Measurements from ENCODE around the gene ATP1A1.

Gene ATP1A1

DNA sequence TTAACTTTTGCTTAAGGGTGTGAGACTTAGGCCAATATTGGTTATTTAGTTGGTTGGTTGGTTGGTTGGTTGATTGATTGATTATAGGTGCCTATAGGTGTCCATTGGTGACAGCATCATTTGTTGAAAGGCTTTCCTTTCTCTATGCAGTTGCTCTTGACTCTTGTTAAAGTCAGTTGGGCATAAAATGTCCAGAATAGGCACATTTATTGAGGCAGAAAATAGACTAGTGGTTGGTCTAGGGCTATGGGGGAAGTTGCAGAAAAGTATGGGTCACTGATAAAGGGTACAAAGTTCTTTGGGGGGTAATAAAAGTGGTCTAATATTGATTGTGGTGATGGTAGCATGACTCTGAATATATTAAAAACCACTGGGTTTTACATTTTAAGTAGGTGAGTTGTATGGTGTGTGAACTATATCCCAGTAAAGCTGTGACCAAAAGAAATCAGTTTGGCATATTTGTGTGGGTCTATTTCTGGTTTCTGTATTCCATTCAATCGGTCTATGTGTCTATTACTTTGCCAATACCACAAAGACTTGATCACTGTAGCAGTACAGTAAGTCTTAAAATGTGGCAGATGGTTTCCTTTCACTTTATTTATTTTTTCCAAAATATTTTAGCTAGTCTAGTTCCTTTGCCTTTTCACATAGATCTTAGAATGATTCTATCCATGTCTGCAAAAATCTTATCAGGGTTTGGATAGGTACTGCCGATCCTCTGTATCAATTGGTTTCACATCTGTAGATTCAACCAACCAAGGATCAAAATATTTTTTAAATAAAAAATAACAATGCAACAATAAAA is 63.0 kb downstream of the ATP1A1 start:
- no peak for DNase-seq (ENCODE audit: extremely low read depth, low read depth)
- TF ChIP-seq, protein P1, sequence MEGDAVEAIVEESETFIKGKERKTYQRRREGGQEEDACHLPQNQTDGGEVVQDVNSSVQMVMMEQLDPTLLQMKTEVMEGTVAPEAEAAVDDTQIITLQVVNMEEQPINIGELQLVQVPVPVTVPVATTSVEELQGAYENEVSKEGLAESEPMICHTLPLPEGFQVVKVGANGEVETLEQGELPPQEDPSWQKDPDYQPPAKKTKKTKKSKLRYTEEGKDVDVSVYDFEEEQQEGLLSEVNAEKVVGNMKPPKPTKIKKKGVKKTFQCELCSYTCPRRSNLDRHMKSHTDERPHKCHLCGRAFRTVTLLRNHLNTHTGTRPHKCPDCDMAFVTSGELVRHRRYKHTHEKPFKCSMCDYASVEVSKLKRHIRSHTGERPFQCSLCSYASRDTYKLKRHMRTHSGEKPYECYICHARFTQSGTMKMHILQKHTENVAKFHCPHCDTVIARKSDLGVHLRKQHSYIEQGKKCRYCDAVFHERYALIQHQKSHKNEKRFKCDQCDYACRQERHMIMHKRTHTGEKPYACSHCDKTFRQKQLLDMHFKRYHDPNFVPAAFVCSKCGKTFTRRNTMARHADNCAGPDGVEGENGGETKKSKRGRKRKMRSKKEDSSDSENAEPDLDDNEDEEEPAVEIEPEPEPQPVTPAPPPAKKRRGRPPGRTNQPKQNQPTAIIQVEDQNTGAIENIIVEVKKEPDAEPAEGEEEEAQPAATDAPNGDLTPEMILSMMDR (IDR thresholded peaks at IDR 0.05; ENCODE audit: low read depth, low read length, missing control alignments), result no peak
- H3K4me3 ChIP-seq (replicated peaks; ENCODE audit: low read depth, low read length), result no peak overlapping the region

DNA sequence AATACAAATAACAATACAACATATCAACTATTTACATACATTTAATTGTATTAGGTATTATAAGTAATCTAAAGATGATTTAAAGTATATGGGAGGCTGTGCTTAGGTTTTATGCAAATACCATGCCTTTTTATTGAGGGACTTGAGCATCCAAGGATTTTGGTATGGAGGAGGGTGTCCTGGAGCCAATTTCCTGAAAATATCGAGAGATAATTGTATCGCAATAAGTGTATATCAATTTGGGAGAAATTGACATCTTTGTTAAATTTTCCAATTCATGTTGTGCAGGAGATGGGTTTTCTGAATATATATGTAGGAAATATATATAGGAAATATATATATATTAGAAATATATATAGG is 63.5 kb downstream of the ATP1A1 start:
- TF ChIP-seq, protein P1 (IDR thresholded peaks at IDR 0.05; ENCODE audit: low read depth, low read length, missing control alignments), result no peak
- DNase-seq (ENCODE audit: extremely low read depth, low read depth), result no peak
- no peak overlapping the region for H3K4me3 ChIP-seq (replicated peaks; ENCODE audit: low read depth, low read length)

DNA sequence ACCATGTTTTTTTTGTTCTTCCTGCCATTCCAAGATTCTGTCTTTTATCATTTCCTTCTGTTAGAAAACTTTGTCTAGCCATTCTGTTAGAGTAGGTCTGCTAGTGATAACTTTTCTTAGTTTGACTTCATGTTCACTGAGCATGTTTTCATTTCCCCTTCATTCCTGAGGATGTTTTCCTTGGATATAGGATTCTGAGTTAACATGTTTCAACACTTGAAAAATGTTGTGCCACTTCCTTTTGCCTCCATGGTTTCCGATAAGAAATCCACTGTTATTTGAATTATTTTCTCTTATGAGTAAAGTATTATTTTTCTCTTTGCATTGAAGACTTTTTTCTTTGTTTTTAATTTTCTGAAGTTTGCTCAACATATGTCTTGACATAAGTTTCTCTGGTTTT is 66.7 kb downstream of the ATP1A1 start:
- no peak overlapping the region for H3K4me3 ChIP-seq (replicated peaks; ENCODE audit: low read depth, low read length)
- TF ChIP-seq, protein P1 (IDR thresholded peaks at IDR 0.05; ENCODE audit: low read depth, low read length, missing control alignments), result no peak
- no peak for DNase-seq (ENCODE audit: extremely low read depth, low read depth)

DNA sequence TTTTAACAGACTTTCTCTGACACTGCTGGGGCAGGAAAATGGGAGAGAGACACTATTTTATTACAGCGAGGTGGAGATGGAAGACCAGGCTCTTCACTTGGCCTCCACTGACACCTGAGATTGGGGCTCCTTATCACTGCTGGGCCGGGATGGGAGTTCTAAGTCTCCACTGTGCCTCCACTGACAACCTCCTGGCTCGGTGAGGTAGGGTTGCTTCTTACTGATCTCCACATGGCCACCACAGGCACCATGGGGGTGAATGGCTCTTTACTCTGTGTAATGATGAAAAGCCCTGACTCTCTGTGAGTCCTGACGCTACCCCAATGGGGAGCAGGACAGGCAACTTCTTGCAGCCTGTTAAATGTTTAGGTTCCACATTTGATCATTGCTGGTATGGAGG is 67.7 kb downstream of the ATP1A1 start:
- H3K4me3 ChIP-seq (replicated peaks; ENCODE audit: low read depth, low read length), result no peak overlapping the region
- TF ChIP-seq, protein P1 (IDR thresholded peaks at IDR 0.05; ENCODE audit: low read depth, low read length, missing control alignments), result no peak
- no peak for DNase-seq (ENCODE audit: extremely low read depth, low read depth)

DNA sequence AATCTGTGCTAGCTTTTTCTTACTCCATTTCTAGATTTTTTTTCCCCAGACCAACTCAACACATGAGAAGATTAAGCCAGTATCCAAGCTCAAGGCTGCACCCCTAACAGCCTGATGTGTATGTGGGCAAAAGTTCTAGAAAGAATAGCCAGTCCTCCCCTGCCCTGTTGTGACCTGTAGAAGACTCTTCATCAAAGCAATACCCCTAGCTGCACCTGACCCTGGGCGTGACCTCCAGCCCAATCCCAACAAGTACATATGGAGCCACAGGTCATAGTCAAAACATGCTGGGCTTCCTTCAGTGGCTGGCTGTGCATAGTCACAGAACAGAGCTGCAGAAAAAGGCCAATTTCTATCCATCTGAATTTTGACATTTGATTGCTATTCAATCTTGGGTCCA is 72.5 kb downstream of the ATP1A1 start:
- no peak overlapping the region for H3K4me3 ChIP-seq (replicated peaks; ENCODE audit: low read depth, low read length)
- TF ChIP-seq, protein P1 (IDR thresholded peaks at IDR 0.05; ENCODE audit: low read depth, low read length, missing control alignments), result no peak
- no peak for DNase-seq (ENCODE audit: extremely low read depth, low read depth)

DNA sequence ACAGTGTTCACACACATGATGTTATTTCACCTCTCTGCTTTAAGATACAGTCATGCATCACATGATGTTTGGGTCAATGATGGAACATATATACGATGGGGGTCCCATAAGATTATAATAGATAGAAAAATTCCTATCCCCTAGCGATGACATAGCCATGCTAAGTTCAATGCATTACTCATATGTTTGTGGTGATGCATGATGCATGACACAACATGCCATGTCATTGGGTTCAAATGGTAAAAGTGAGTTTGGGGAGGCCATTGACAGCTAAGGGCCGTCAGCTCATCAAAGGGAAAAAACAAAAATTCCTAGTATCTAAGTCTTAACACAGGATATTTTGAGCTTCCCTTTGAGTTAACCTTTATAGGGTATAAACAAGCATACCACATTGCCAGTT is 73.6 kb downstream of the ATP1A1 start:
- TF ChIP-seq, protein P1 (IDR thresholded peaks at IDR 0.05; ENCODE audit: low read depth, low read length, missing control alignments), result no peak
- no peak overlapping the region for H3K4me3 ChIP-seq (replicated peaks; ENCODE audit: low read depth, low read length)
- no peak for DNase-seq (ENCODE audit: extremely low read depth, low read depth)

All from HFF-Myc (cell line).